C4-2B (cell line): ENCODE measurements around the gene EMILIN1.

ENCODE experiments used
- CTCF ChIP-seq: fragments of 450-650 bp; conservative IDR thresholded peaks from 2 replicates; pipeline ENCODE4 v1.5.1; 2017; ENCODE audit warnings: mild to moderate bottlenecking
- ZFX ChIP-seq: fragments of 450-650 bp; IDR thresholded peaks from 2 replicates; pipeline ENCODE4 v1.6.1; 2017

GRCh38 chr2:27057184-27057583, 21.2 kb upstream of the EMILIN1 start:
- TF ChIP-seq CTCF (no peak), ZFX (no peak)
